ENCODE results near the gene FEM1C. TPM values are rescaled to one million over a fixed set of nuclear protein-coding genes. Genes with fewer than 3 reads are reported as not detected.

The FEM1C gene
- polyA plus RNA-seq, 1 experiment, result 4.5 TPM

- TF ChIP-seq, protein P1, sequence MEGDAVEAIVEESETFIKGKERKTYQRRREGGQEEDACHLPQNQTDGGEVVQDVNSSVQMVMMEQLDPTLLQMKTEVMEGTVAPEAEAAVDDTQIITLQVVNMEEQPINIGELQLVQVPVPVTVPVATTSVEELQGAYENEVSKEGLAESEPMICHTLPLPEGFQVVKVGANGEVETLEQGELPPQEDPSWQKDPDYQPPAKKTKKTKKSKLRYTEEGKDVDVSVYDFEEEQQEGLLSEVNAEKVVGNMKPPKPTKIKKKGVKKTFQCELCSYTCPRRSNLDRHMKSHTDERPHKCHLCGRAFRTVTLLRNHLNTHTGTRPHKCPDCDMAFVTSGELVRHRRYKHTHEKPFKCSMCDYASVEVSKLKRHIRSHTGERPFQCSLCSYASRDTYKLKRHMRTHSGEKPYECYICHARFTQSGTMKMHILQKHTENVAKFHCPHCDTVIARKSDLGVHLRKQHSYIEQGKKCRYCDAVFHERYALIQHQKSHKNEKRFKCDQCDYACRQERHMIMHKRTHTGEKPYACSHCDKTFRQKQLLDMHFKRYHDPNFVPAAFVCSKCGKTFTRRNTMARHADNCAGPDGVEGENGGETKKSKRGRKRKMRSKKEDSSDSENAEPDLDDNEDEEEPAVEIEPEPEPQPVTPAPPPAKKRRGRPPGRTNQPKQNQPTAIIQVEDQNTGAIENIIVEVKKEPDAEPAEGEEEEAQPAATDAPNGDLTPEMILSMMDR (IDR thresholded peaks at IDR 0.05; ENCODE audit: insufficient read depth, low read depth, low read length), result no peak
- Histone ChIP-seq H3K4me3 (ENCODE audit: low read depth, low read length) (no peak overlapping the region), H3K36me3 (ENCODE audit: control insufficient read depth, insufficient read depth, low read length) (no peaks in the 10 kb centered on the region), H3K27me3 (ENCODE audit: control insufficient read depth, insufficient read depth, low read length) (no peaks in the 10 kb centered on the region)
- DNase-seq (ENCODE audit: low read depth), result no peak
- POLR2A ChIA-PET, result no interaction called here
- CTCF ChIA-PET, result interaction anchor here (0.6 to 2.2 kb wide), 6 partner anchors 9 to 484 kb away, joined by 3 to 7 read pairs (median 4); no protein-coding TSS in a partner anchor
These were observed 39.9 kb upstream of the FEM1C start for GRCh38 chr5:115584501-115584900.

DNA sequence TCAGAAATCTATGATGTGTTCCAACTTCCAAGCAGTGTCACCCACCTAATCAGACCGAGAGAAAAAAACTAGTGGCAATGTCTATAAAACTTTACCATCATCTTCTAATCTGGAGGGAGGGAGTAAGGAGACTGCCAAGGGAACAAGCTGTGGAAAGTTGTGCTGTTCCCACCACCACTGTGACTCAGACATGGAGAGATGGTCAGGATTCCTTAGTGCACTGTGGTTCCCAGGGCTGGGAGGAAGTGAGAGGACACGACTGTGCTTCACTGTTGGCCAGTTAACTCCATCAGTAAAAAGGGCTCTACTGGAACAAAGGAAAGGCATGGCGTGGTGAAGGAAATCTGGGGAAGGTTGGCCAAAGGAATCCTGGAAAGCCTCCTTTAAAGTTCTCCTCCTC lies 38.9 kb upstream of the FEM1C start:
- H3K36me3 ChIP-seq (ENCODE audit: control insufficient read depth, insufficient read depth, low read length), result no peaks in the 10 kb centered on the region
- TF ChIP-seq, protein P1 (IDR thresholded peaks at IDR 0.05; ENCODE audit: insufficient read depth, low read depth, low read length), result no peak
- DNase-seq (ENCODE audit: low read depth), result peak; percentile 89
- no peaks in the 10 kb centered on the region for H3K27me3 ChIP-seq (ENCODE audit: control insufficient read depth, insufficient read depth, low read length)
- ChIA-PET CTCF (interaction anchor here (1.0 to 2.2 kb wide), 5 partner anchors 16 to 485 kb away, joined by 3 to 7 read pairs (median 4); no protein-coding TSS in a partner anchor), POLR2A (interaction anchor here (0.5 kb wide), 1 partner anchor 235 kb away, joined by 3 read pairs; no protein-coding TSS in a partner anchor)
- H3K4me3 ChIP-seq (ENCODE audit: low read depth, low read length), result no peak overlapping the region

- Histone ChIP-seq H3K27me3 (ENCODE audit: control insufficient read depth, insufficient read depth, low read length) (no peaks in the 10 kb centered on the region), H3K4me3 (ENCODE audit: low read depth, low read length) (no peak overlapping the region), H3K36me3 (ENCODE audit: control insufficient read depth, insufficient read depth, low read length) (no peaks in the 10 kb centered on the region)
- no peak for DNase-seq (ENCODE audit: low read depth)
- TF ChIP-seq, protein P1 (IDR thresholded peaks at IDR 0.05; ENCODE audit: insufficient read depth, low read depth, low read length), result no peak
- CTCF ChIA-PET, result no interaction called here
- POLR2A ChIA-PET, result no interaction called here
These were observed 36.4 kb upstream of the FEM1C start for GRCh38 chr5:115580941-115581340.

DNA sequence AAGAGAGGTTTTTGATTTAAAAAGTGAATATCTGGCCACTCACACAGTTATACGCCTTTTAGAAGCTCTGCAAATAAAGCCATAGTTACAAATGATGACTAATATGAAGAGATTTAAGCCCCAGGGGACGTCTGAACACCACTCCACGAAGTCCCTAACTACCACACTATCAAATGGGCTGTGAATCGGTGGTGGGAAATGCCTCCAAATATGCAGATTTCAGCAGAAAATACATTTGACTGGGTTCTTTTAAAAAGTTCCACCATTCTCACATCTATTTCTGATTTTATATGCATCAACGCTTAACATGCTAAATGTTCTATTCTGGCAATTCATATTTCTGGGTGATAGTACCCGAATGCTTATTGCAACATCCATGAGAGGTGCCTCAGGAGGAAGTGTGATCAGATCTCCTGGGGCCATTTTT lies 35.2 kb upstream of the FEM1C start:
- TF ChIP-seq, protein P1 (IDR thresholded peaks at IDR 0.05; ENCODE audit: insufficient read depth, low read depth, low read length), result no peak
- no peak for DNase-seq (ENCODE audit: low read depth)
- Histone ChIP-seq H3K27me3 (ENCODE audit: control insufficient read depth, insufficient read depth, low read length) (no peaks in the 10 kb centered on the region), H3K36me3 (ENCODE audit: control insufficient read depth, insufficient read depth, low read length) (no peaks in the 10 kb centered on the region), H3K4me3 (ENCODE audit: low read depth, low read length) (no peak overlapping the region)
- ChIA-PET CTCF (no interaction called here), POLR2A (no interaction called here)

GRCh38 chr5:115579216-115579615 lies 34.6 kb upstream of the FEM1C start:
- CTCF ChIA-PET, result no interaction called here

More at GRCh38 chr5:115579216-115579615, 34.6 kb upstream of the FEM1C start:
- no peak for DNase-seq (ENCODE audit: low read depth)
- POLR2A ChIA-PET, result no interaction called here
- Histone ChIP-seq H3K4me3 (ENCODE audit: low read depth, low read length) (no peak overlapping the region), H3K36me3 (ENCODE audit: control insufficient read depth, insufficient read depth, low read length) (no peaks in the 10 kb centered on the region), H3K27me3 (ENCODE audit: control insufficient read depth, insufficient read depth, low read length) (no peaks in the 10 kb centered on the region)
- TF ChIP-seq, protein P1 (IDR thresholded peaks at IDR 0.05; ENCODE audit: insufficient read depth, low read depth, low read length), result no peak
